T-helper 17 cell (primary cell): ENCODE data around the gene AMZ2. TPM values are rescaled to one million over a fixed set of nuclear protein-coding genes. Genes with fewer than 3 reads are reported as not detected.
"Not testable (repeated sequence)": the region's sequence is repeated elsewhere in the genome, so short reads cannot be mapped to it uniquely, and the experiment has no call there.

Experiments used
- ATAC-seq: fragments of 150-1000 bp; cut with Tn5 transposase; 2 replicates; pipeline ENCODE4 v1.10.0; 2021; ENCODE audit warnings: mild to moderate bottlenecking, moderate library complexity
- DNase-seq, 3 donors: peaks; one replicate each; pipeline versions ENCODE4 v3.0.0 to v3.0.0-alpha.2; 2020 to 2021
- H3K9me3 ChIP-seq: one replicate; pipeline ENCODE4 v1.7.0; 2013; ENCODE audit warnings: low read length, mild to moderate bottlenecking; ENCODE audit not compliant: control insufficient read depth, poor library complexity, severe bottlenecking
- H3K27ac Mint-ChIP-seq: one replicate; pipeline ENCODE4 v1.8.0; 2022; ENCODE audit warnings: mild to moderate bottlenecking, moderate library complexity, mixed read lengths
- H3K27me3 Mint-ChIP-seq: one replicate; pipeline ENCODE4 v1.8.0; 2022; ENCODE audit warnings: mixed read lengths
- H3K36me3 Mint-ChIP-seq: one replicate; pipeline ENCODE4 v1.8.0; 2022; ENCODE audit warnings: low read depth, mixed read lengths
- H3K4me1 Mint-ChIP-seq: one replicate; pipeline ENCODE4 v1.8.0; 2022; ENCODE audit warnings: mild to moderate bottlenecking, mixed read lengths
- H3K4me3 Mint-ChIP-seq: one replicate; pipeline ENCODE4 v1.8.0; 2022; ENCODE audit warnings: mild to moderate bottlenecking, moderate library complexity, mixed read lengths
- total RNA-seq, 4 donors: library from RNA in 2 of 4; stranded (reverse) in 2 of 4; gene quantifications; one replicate each; pipeline ENCODE4 v1.2.3 and lab custom pipeline; 2022 to 2026

Gene AMZ2
- total RNA-seq, 2 donors from 2014 or later: 57.7 to 58.5 TPM

DNA sequence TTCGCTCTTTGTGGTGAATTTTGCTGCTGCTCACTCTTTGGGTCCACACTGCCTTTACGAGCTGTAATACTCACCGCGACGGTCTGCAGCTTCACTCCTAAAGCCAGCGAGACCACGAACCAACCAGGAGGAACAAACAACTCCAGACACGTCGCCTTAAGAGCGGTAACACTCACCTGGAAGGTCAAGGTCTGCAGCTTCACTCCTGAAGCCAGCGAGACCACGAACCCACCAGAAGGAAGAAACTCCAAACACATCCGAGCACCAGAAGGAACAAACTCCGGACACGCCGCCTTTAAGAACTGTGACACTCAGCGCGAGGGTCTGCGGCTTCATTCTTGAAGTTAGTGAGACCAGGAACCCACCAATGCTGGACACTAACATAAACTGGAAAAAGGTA lies 39.2 kb upstream of the AMZ2 start:
- Mint-ChIP-seq H3K27ac (peak overlapping the region; percentile 67), H3K4me1 (peaks cover 32% of the 10 kb centered on the region)
- H3K9me3 ChIP-seq, H3K27me3 Mint-ChIP-seq, DNase-seq, H3K36me3 Mint-ChIP-seq, ATAC-seq, H3K4me3 Mint-ChIP-seq: not testable (repeated sequence)

DNA sequence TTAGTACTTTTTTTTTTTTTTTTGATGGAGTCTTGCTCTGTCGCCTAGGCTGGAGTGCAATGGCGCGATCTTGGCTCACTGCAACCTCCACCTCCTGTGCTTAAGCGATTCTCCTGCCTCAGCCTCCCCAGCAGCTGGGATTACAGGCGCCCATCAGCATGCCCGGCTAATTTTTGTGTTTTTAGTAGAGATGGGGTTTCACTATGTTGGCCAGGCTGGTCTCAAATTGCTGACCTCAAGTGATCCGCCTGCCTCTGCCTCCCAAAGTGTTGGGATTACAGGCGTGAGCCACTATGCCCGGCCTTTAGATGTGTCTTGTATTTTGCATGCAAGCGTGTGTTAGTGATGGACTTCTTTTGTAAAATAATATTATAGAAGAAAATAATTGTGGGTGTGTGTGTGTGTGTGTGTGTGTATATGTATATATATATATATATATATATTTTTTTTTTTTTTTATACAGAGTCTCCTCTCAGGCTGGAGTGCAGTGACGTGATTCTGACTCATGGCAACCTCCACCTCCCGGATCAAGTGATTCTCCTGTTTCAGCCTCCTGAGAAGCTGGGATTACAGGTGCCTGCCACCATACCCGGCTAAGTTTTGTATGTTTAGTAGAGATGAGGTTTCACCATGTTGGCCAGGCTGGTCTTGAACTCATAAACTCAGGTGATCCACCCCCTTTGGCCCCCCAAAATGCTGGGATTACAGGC lies 38.5 kb upstream of the AMZ2 start:
- Mint-ChIP-seq H3K4me1 (peaks cover 38% of the 10 kb centered on the region), H3K27ac (peak overlapping the region; percentile 67)
- not testable (repeated sequence) for ATAC-seq, H3K4me3 Mint-ChIP-seq, H3K36me3 Mint-ChIP-seq, H3K27me3 Mint-ChIP-seq, DNase-seq, H3K9me3 ChIP-seq

DNA sequence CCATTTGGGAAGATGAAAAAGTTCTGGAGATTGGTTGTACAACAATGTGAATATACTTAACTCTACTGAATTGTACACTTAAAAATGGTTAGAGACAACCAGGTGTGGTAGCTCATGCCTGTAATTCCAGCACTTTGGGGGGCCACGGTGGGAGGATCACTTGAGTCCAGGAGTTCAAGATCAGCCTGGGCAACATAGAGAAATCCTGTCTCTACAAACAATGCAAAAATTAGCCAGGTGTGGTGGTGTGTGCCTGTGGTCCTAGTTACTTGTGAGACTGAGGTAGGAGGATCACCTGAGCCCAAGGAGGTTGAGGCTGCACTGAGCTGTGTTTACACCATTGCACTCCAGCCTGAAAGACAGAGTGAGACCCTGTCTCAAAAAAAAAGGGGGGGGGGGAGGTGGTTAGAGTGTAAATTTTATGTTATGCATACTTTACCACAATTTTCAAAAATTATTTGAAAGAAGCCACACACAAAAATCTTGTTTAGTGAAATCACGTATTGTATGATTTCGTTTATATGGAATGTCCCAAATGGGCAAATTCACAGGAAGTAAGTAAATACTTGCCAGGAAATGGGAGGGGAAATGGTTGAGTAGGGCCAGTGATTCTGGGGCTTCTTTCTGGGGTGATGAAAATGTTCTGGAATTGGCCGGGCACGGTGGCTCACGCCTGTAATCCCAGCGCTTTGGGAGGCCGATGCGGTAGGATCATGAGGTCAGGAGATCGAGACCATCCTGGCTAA lies 37.1 kb upstream of the AMZ2 start:
- Mint-ChIP-seq H3K27ac (no peak overlapping the region), H3K36me3 (peaks cover 10% of the 10 kb centered on the region), H3K27me3 (no peaks in the 10 kb centered on the region), H3K4me1 (peaks cover 38% of the 10 kb centered on the region), H3K4me3 (no peak overlapping the region)
- ATAC-seq (no peak), DNase-seq (no peak)
- no peaks in the 10 kb centered on the region for H3K9me3 ChIP-seq

DNA sequence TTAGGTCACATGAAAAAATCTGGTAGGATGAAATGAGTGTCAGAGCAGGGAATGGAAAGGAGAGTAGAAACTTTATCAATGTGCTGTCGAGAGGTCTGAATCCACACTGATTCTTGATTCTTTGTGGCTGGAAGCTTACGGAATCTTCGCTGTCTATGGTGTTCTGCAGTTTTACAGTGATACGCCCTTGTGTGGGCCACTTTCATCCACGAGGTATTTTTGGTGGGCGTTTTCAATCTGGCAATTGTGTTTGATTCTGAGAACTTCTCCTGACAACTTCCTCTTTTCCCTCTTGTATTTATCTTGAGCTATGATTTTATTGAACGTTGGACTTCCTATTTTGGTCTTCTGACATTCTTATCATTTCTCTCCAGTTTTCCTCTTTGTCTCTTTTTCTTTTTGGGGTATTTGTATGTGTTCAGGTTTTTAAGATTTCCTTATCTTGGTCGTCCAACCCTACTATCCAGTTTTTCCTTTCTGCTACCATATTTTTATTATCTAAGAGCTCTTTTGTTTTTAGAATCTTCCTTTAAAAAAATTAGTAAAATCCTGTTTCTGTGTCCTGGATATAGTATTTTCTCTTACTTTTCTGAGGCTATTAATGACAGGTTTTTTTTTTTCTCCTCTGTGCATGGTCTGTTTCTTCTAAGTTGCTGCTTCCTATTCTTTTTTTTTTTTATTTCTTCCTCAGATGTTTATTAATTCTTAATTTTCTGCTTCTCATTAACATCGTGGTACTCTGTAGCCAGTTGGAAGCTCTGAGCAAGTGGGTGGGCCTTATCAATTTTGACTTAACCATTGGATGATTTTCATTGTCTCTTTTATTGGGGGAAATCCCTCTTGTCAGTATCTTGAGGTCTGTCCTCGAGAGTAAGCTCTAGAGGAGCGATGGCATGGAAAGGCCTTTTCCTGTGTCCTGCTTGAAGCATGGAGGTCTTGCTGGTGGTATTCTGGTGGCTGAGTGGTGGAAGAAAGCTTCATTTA lies 34.1 kb upstream of the AMZ2 start:
- Mint-ChIP-seq H3K27ac (peak overlapping the region; percentile 84), H3K4me1 (peaks cover 33% of the 10 kb centered on the region), H3K36me3 (peaks cover 12% of the 10 kb centered on the region)
- not testable (repeated sequence) for H3K27me3 Mint-ChIP-seq, ATAC-seq, H3K9me3 ChIP-seq, H3K4me3 Mint-ChIP-seq, DNase-seq

DNA sequence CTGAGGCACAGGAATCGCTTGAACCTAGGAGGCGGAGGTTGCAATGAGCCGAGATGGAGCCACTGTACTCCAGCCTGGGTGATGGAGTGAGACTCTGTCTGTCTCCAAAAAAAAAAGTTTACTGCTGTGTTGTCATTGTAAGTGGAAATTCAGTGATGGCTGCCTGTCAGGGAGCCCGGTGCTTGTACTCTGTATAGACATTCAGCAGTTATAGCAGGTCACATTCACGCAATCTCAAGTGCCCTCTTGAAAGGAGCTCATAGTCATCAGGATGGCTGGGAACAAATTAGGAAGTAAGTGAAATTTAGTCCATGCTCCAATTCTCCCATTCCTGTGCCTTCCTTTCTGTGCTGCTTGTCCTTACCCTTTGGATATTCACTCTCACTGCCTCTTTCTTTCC lies 32.4 kb upstream of the AMZ2 start:
- not testable (repeated sequence) for ATAC-seq, H3K4me3 Mint-ChIP-seq, DNase-seq, H3K9me3 ChIP-seq, H3K36me3 Mint-ChIP-seq, H3K27me3 Mint-ChIP-seq
- peak overlapping the region; percentile 84 for H3K27ac Mint-ChIP-seq
- peaks cover 33% of the 10 kb centered on the region for H3K4me1 Mint-ChIP-seq

DNA sequence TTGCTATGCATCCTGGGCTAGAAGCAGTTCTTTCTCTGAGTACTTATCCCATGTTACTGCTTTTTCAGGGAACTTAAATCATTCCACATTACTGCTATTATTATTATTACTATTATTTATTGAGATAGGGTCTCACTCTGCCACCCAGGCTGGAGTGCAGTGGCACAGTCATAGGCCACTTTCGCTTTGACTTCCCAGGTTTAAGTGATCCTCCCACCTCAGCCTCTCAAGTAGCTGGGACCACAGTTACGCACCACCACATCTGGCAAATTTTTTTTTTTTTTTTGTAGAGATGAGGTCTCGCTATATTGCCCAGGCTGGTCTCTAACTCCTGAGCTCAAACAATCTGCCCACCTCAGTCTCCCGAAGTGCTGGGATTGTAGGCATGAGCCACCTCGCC lies 28.4 kb upstream of the AMZ2 start:
- not testable (repeated sequence) for ATAC-seq, H3K4me3 Mint-ChIP-seq, H3K27me3 Mint-ChIP-seq, DNase-seq, H3K36me3 Mint-ChIP-seq, H3K9me3 ChIP-seq
- Mint-ChIP-seq H3K4me1 (peaks cover 20% of the 10 kb centered on the region), H3K27ac (peak overlapping the region; percentile 85)

DNA sequence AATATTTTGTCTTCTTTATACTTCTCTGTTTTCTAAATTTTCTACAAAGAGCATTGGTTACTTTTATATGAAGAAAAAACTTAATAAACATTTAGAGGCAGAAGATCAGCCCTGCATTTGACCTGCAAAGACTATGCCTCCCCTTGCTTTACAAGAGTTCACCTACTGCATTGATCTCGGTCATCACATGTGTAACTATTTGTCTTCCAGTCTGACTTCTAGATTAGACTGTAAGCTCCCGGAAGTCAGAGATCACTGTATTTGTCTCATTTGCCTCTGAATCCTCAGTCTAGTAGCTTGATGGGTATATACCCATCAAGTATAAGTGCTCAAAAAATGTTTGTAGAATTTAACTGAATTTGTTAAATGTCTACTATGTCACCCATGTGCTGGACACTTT lies 27.7 kb upstream of the AMZ2 start:
- Mint-ChIP-seq H3K4me1 (peaks cover 20% of the 10 kb centered on the region), H3K27ac (peak overlapping the region; percentile 39)
- H3K36me3 Mint-ChIP-seq, ATAC-seq, H3K27me3 Mint-ChIP-seq, DNase-seq, H3K9me3 ChIP-seq, H3K4me3 Mint-ChIP-seq: not testable (repeated sequence)

DNA sequence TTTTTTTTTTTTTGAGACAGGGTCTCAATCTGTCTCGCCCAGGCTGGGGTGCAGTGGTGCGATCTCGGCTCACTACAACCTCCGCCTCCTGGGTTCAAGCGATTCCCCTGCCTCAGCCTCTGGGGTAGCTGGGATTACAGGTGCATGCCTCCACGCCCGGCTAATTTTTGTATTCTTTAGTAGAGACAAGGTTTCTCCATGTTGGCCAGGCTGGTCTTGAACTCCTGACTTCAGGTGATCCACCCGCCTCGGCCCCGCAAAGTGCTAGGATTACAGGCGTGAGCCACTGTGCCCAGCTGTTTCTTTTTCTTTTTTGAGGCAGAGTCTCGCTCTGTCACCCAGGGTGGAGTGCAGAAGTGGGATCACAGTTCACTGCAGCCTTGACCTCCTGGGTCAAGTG lies 27.1 kb upstream of the AMZ2 start:
- not testable (repeated sequence) for H3K27me3 Mint-ChIP-seq, DNase-seq, H3K36me3 Mint-ChIP-seq, ATAC-seq, H3K9me3 ChIP-seq, H3K4me3 Mint-ChIP-seq, H3K27ac Mint-ChIP-seq
- peaks cover 20% of the 10 kb centered on the region for H3K4me1 Mint-ChIP-seq

DNA sequence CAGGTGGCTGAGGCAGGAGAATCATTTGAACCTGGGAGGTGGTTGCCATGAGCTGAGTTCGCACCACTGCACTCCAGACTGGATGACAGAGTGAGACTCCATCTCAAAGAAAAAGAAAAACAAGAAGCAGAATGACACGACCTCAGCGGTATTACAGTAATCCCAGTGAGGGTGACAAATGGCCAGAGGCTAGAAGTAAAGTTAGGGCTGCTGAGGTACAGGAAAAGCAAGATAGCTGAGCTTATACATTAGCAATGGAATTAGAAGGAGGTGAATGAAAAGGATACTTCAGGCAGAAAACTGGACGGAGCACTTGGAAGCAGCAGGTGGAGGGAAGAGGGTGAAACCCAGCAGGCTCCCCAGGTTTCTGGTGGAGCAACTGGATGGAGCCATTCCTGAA lies 26.1 kb upstream of the AMZ2 start:
- Mint-ChIP-seq H3K4me1 (peaks cover 17% of the 10 kb centered on the region), H3K27me3 (no peaks in the 10 kb centered on the region), H3K4me3 (no peak overlapping the region)

DNA sequence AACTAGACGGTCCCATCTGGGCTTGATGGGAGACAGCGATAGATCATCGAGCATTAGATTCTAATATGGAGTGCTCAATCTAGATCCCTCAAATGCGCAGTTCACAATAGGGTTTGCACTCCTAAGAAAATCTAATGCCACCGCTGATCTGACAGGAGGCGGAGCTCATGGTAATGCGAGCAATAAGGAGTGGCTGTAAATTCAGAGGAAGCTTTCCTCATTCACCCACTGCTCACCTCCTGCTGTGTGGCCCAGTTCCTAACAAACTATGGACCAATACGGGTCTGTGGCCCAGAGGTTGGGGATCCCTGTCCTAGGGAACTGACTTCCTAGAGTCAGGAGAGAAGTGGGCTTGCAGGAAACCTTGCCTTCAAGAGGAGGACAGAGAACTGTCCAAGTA lies 25.2 kb upstream of the AMZ2 start:
- DNase-seq: no peak

More for the DNA sequence above, 26.1 kb upstream of the AMZ2 start:
- no peaks in the 10 kb centered on the region for H3K9me3 ChIP-seq
- Mint-ChIP-seq H3K36me3 (peaks cover 4% of the 10 kb centered on the region), H3K27ac (peak overlapping the region; percentile 72)
- no peak for DNase-seq
- no peak for ATAC-seq

DNA sequence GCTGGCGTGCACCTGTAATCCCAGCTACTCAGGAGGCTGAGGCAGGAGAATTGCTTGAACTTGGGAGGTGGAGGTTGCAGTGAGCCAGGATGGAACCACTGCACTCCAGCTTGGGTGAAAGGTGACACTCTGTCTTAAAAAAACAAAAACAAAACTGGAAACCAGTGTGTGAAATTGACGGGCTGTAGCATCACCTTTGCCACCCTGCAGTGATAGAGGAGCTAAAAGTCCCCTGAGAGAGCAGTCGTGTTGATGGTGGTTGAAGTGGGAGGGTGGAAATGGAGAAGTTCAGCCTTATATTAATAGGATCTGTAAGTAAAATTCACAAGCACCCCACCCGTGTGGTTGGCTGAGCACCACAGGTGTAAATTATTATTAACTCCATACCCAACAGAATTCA lies 22.8 kb upstream of the AMZ2 start:
- not testable (repeated sequence) for H3K9me3 ChIP-seq, H3K4me3 Mint-ChIP-seq, H3K27me3 Mint-ChIP-seq, H3K36me3 Mint-ChIP-seq, DNase-seq
- Mint-ChIP-seq H3K27ac (peak overlapping the region; percentile 59), H3K4me1 (peaks cover 24% of the 10 kb centered on the region)
- ATAC-seq: peak; percentile 37

More for the DNA sequence above, 25.2 kb upstream of the AMZ2 start:
- no peaks in the 10 kb centered on the region for H3K27me3 Mint-ChIP-seq
- no peak overlapping the region for H3K4me3 Mint-ChIP-seq
- H3K27ac Mint-ChIP-seq: no peak overlapping the region
- peaks cover 4% of the 10 kb centered on the region for H3K36me3 Mint-ChIP-seq
- peaks cover 19% of the 10 kb centered on the region for H3K4me1 Mint-ChIP-seq
- no peaks in the 10 kb centered on the region for H3K9me3 ChIP-seq
- no peak for ATAC-seq

DNA sequence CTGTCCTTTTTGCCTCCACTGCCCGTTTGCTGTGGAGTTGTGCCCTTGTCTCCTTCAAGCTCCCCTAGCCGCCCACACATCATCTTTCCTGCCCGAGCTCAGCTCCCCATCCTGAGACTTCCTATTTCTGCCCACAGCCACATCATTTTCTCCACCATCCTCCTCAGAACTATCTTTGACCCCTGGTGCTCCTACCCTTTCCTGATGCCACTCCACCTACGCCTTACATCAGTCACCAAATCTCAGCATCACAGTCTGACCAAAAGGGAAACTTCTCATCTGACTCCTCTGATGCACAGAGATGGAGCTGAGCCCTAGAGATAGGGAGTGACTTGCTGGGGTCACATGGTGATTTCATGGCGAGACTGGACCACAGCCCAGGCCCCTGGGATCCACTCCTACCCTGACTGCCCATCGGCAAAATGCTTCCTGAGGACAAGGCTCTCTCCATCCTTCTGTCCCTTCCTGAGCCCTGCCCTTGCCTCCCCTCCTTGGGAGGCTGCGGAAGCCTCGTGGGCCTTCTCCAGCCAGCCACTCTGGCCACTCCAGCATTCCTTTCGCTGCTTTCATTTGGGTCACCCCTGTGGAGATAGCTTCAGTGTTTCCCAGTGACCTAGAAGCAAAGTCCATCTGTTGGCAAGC lies 19.7 kb upstream of the AMZ2 start:
- H3K36me3 Mint-ChIP-seq, ATAC-seq, H3K4me3 Mint-ChIP-seq, H3K27me3 Mint-ChIP-seq, DNase-seq, H3K9me3 ChIP-seq: not testable (repeated sequence)
- peak overlapping the region; percentile 89 for H3K27ac Mint-ChIP-seq
- peaks cover 15% of the 10 kb centered on the region for H3K4me1 Mint-ChIP-seq
